Keratinocyte (primary cell): ENCODE data around the gene CATSPER2.

ENCODE experiments used
- EZH2 ChIP-seq: IDR thresholded peaks from one replicate; pipeline ENCODE4 v1.6.1; 2012; ENCODE audit warnings: inconsistent platforms, mild to moderate bottlenecking, low read length, moderate library complexity
- TF ChIP-seq, protein P1 (sequence below), 3 experiments: IDR thresholded peaks in 1 of 3; conservative IDR thresholded peaks in 1 of 3; optimal IDR thresholded peaks in 1 of 3; 2 replicates in 2 of 3; 3 replicates in 1 of 3; pipeline versions ENCODE3 to v1.5.1; 2011; ENCODE audit warnings: low read length in 3 of 3, mild to moderate bottlenecking in 3 of 3, moderate library complexity in 2 of 3, control low read depth in 1 of 3, inconsistent platforms in 1 of 3; ENCODE audit not compliant: insufficient read depth in 2 of 3; ENCODE audit errors: extremely low read depth in 1 of 3

DNA sequence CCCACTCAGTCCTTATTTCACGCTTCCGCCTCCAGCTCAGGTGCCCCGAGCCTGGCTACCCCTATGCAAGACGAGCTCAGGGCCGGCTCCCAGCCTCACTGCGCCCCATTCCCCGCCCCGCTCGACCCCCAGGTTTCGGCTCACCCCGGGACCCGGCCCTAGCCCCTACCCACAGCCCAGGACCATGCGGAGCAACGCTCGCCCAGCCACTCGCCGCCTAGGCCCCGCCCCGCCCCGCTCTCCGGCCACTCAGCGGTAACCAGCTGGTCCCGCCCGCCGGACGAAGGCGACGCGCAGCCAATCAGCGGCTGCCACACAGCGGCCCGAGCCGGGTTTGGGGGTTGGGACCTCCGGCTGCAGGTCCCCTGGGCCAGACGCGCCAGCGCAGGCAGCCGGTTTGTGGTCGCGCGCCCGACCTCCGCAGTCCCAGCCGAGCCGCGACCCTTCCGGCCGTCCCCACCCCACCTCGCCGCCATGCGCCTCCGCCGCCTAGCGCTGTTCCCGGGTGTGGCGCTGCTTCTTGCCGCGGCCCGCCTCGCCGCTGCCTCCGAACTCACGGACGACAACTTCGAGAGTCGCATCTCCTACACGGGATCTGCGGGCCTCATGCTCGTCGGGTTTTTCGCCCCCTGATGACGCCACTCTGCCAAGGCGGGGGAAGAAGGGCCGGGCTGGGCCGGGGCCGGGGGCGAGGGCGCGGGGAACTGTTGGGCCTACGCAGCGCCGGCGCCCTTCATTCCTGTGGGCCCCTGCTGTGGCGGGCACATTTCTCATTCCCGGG lies at the start of gene CATSPER2:
- TF ChIP-seq, protein P1, sequence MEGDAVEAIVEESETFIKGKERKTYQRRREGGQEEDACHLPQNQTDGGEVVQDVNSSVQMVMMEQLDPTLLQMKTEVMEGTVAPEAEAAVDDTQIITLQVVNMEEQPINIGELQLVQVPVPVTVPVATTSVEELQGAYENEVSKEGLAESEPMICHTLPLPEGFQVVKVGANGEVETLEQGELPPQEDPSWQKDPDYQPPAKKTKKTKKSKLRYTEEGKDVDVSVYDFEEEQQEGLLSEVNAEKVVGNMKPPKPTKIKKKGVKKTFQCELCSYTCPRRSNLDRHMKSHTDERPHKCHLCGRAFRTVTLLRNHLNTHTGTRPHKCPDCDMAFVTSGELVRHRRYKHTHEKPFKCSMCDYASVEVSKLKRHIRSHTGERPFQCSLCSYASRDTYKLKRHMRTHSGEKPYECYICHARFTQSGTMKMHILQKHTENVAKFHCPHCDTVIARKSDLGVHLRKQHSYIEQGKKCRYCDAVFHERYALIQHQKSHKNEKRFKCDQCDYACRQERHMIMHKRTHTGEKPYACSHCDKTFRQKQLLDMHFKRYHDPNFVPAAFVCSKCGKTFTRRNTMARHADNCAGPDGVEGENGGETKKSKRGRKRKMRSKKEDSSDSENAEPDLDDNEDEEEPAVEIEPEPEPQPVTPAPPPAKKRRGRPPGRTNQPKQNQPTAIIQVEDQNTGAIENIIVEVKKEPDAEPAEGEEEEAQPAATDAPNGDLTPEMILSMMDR (optimal IDR thresholded peaks at IDR 0.05 in 1 of 3, IDR thresholded peaks at IDR 0.05 in 1 of 3, conservative IDR thresholded peaks at IDR 0.05 in 1 of 3; ENCODE audit: extremely low read depth in 1 of 3, insufficient read depth in 2 of 3, low read length in 3 of 3): no peak
- TF ChIP-seq EZH2: no peak
